Measurements from ENCODE around the gene TPRN. TPM values are rescaled to one million over a fixed set of nuclear protein-coding genes. Genes with fewer than 3 reads are reported as not detected.

Gene TPRN
- total RNA-seq, 2 experiments from 2014 or later: 5.7 to 6.6 TPM

DNA sequence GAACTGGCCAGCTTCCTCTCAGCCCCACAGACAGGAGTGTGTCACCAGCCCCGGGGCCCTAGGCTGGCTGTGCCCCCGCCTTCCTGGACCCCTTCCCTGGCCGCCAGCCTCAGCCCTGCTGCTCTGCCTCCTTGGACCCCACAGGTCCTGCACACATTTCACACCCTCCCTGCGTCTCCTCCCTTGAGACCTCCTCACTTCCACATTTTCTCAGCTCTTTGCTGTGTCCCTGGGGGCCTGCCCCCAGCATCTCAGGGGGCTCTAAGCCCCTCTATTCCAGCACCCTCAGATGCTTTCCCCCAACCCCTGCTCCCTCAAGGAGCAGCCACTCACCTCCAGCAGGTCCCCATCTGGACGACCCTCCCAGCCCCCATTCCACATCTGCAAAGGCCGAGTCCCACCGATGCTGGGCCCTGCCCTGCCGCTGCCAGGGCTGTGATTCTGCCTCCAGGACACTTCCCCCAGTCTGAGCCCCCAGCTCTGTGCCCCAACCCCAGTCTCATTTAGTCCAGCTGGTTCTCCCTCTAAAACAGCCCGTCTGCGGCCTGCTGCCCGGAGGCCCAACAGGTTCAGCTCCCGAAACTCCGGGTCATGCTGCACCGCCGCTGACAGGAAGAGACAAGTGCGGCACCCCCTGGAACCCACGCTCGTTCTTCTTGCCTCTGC is 34.4 kb upstream of the TPRN start:
- intact Hi-C loops (cut with micrococcal nuclease): no loop called here
- no peaks in the 10 kb centered on the region for H3K9me3 Mint-ChIP-seq
- H3K27me3 Mint-ChIP-seq: peaks cover 10% of the 10 kb centered on the region
- ATAC-seq (no peak), DNase-seq (no peak)
- H3K4me3 Mint-ChIP-seq: no peak overlapping the region
- peaks cover 13% of the 10 kb centered on the region for H3K4me1 Mint-ChIP-seq (ENCODE audit: low read depth)
- H3K27ac Mint-ChIP-seq: no peak overlapping the region
- TF ChIP-seq, protein P1, sequence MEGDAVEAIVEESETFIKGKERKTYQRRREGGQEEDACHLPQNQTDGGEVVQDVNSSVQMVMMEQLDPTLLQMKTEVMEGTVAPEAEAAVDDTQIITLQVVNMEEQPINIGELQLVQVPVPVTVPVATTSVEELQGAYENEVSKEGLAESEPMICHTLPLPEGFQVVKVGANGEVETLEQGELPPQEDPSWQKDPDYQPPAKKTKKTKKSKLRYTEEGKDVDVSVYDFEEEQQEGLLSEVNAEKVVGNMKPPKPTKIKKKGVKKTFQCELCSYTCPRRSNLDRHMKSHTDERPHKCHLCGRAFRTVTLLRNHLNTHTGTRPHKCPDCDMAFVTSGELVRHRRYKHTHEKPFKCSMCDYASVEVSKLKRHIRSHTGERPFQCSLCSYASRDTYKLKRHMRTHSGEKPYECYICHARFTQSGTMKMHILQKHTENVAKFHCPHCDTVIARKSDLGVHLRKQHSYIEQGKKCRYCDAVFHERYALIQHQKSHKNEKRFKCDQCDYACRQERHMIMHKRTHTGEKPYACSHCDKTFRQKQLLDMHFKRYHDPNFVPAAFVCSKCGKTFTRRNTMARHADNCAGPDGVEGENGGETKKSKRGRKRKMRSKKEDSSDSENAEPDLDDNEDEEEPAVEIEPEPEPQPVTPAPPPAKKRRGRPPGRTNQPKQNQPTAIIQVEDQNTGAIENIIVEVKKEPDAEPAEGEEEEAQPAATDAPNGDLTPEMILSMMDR (IDR thresholded peaks at IDR 0.05): no peak
- CTCF ChIA-PET: interaction anchor here (1.3 to 2.9 kb wide), 3 partner anchors 11 to 107 kb away, joined by 3 to 58 read pairs (median 19); partner anchors contain the start of genes CYSRT1, NELFB, RNF208 and RNF224
- peaks cover 3% of the 10 kb centered on the region for H3K36me3 Mint-ChIP-seq (ENCODE audit: low read depth)
- POLR2A ChIA-PET: interaction anchor here (1.2 to 1.6 kb wide), 2 partner anchors 11 to 28 kb away, joined by 3 to 4 read pairs; no protein-coding TSS in a partner anchor

DNA sequence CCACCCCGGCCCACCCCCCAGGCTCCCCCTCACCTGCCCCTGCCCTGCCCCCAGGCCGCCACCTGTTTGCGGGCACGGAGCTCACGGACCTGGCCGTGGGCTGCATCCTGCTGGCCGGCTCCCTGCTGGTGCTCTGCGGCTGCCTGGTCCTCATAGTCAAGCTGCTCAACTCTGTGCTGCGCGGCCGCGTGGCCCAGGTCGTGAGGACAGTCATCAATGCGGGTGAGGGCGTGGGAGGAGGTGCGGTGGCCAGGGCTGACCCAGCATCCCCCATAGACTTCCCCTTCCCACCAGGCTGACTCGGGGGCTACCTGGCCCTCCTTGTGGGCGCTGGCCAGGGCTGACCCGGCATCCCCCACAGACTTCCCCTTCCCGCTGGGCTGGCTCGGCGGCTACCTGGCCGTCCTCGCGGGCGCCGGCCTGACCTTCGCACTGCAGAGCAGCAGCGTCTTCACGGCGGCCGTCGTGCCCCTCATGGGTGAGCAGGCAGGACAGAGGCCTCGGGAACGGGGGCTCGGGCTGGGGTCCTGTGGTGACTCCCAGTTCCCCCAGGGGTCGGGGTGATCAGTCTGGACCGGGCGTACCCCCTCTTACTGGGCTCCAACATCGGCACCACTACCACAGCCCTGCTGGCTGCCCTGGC is 33.6 kb upstream of the TPRN start:
- peaks cover 12% of the 10 kb centered on the region for H3K4me1 Mint-ChIP-seq (ENCODE audit: low read depth)
- peaks cover 3% of the 10 kb centered on the region for H3K36me3 Mint-ChIP-seq (ENCODE audit: low read depth)
- ATAC-seq (no peak), DNase-seq (no peak)
- peaks cover 10% of the 10 kb centered on the region for H3K27me3 Mint-ChIP-seq
- no peak overlapping the region for H3K27ac Mint-ChIP-seq
- CTCF ChIA-PET: interaction anchor here (1.1 to 1.3 kb wide), 2 partner anchors 45 to 106 kb away, joined by 3 read pairs; partner anchors contain the start of genes ANAPC2 and SSNA1
- no peak overlapping the region for H3K4me3 Mint-ChIP-seq
- H3K9me3 Mint-ChIP-seq: no peaks in the 10 kb centered on the region
- intact Hi-C loops (cut with micrococcal nuclease): no loop called here
- TF ChIP-seq, protein P1 (IDR thresholded peaks at IDR 0.05): no peak
- POLR2A ChIA-PET: interaction anchor here (1.2 kb wide), 1 partner anchor 28 kb away, joined by 3 read pairs; no protein-coding TSS in a partner anchor

DNA sequence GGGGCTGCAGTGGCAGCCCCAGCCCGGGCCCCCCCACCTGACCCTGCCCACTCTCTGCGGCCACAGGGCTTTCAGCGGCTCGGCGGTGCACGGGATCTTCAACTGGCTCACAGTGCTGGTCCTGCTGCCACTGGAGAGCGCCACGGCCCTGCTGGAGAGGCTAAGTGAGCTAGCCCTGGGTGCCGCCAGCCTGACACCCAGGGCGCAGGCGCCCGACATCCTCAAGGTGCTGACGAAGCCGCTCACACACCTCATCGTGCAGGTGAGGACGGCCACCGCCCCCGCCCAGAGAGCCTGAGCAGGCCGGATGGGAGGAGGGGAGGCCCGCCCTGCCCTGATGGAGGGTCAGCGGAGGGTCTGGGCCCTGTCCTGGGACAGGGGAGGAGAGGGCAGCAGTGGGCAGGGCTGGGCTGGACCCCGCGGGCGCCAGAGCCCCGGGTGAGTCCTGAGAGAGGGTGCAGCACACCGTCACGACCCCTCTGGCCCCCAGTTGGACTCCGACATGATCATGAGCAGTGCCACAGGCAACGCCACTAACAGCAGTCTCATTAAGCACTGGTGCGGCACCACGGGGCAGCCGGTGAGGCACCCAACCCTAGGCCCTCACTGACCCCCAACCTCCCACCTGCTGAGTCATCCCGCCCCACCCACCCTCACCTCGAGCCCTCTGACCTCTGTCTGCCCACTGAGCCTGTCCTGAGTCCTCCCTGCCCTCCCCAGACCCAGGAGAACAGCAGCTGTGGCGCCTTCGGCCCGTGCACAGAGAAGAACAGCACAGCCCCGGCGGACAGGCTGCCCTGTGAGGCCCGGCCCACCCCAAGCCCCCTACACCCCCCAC is 32.8 kb upstream of the TPRN start:
- H3K27me3 Mint-ChIP-seq: peaks cover 10% of the 10 kb centered on the region
- H3K27ac Mint-ChIP-seq: no peak overlapping the region
- ChIA-PET POLR2A (no interaction called here), CTCF (interaction anchor here (1.1 kb wide), 1 partner anchor 45 kb away, joined by 3 read pairs; the partner anchor contains the start of genes ANAPC2 and SSNA1)
- TF ChIP-seq, protein P1 (IDR thresholded peaks at IDR 0.05): no peak
- H3K36me3 Mint-ChIP-seq (ENCODE audit: low read depth): no peaks in the 10 kb centered on the region
- intact Hi-C loops (cut with micrococcal nuclease): no loop called here
- H3K9me3 Mint-ChIP-seq: no peaks in the 10 kb centered on the region
- H3K4me1 Mint-ChIP-seq (ENCODE audit: low read depth): peaks cover 7% of the 10 kb centered on the region
- ATAC-seq (no peak), DNase-seq (no peak)
- no peak overlapping the region for H3K4me3 Mint-ChIP-seq

DNA sequence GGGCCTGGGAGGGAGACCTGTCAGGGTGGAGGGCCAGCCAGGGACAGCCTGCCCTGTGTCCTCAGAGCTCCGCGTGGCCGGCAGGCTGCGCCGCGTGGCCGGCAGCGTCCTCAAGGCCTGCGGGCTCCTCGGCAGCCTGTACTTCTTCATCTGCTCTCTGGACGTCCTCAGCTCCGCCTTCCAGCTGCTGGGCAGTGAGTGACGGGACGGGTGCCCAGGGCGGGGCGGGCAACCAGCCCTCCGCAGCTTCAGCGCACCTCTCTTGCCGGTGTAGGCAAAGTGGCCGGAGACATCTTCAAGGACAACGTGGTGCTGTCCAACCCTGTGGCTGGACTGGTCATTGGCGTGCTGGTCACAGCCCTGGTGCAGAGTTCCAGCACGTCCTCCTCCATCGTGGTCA is 32.0 kb upstream of the TPRN start:
- POLR2A ChIA-PET: no interaction called here
- DNase-seq: no peak
- CTCF ChIA-PET: no interaction called here
- H3K9me3 Mint-ChIP-seq: no peaks in the 10 kb centered on the region
- H3K27ac Mint-ChIP-seq: no peak overlapping the region
- no peaks in the 10 kb centered on the region for H3K36me3 Mint-ChIP-seq (ENCODE audit: low read depth)
- TF ChIP-seq, protein P1 (IDR thresholded peaks at IDR 0.05): no peak
- no peak for ATAC-seq
- no peak overlapping the region for H3K4me3 Mint-ChIP-seq
- peaks cover 11% of the 10 kb centered on the region for H3K27me3 Mint-ChIP-seq
- H3K4me1 Mint-ChIP-seq (ENCODE audit: low read depth): peaks cover 7% of the 10 kb centered on the region
- intact Hi-C loops (cut with micrococcal nuclease): no loop called here
